H1 (cell line): Measurements from ENCODE around the gene PIMREG. TPM values are rescaled to one million over a fixed set of nuclear protein-coding genes. Genes with fewer than 3 reads are reported as not detected.

Experiments used
- CTCF ChIA-PET: fragments of 300-600 bp; sonication (Branson Sonifier 250); formaldehyde crosslinking; loops from one replicate; lab custom pipeline; 2021; ENCODE audit not compliant: partially characterized antibody; lab: Charles Lee
- POLR2A ChIA-PET: fragments of 300-600 bp; sonication (Branson Sonifier 250); formaldehyde crosslinking; loops from one replicate; lab custom pipeline; 2021; ENCODE audit warnings: inconsistent platforms; ENCODE audit not compliant: partially characterized antibody; lab: Charles Lee
- DNase-seq, 2 experiments: peaks; one replicate each; pipeline versions ENCODE4 v3.0.0 to v3.0.0-alpha.2; 2010 to 2022; ENCODE audit warnings: low spot score in 2 of 2, low read depth in 1 of 2, mixed read lengths in 1 of 2
- FAIRE-seq: peaks from 2 replicates; lab custom pipeline; 2011; peaks lifted over from hg19 to GRCh38; lab: Jason Lieb, UNC
- H2AFZ ChIP-seq: 2 replicates; pipeline ENCODE4 v1.8.1; 2012; ENCODE audit warnings: low read length, inconsistent platforms
- H2AK5ac ChIP-seq: 2 replicates; pipeline ENCODE4 v1.6.1; 2013; ENCODE audit warnings: low read depth, low read length
- H2BK120ac ChIP-seq: replicated peaks from 2 replicates; pipeline ENCODE3; 2013; ENCODE audit warnings: low read depth, low read length, inconsistent platforms
- H2BK12ac ChIP-seq: 2 replicates; pipeline ENCODE4 v1.6.1; 2013; ENCODE audit warnings: low read depth, low read length
- H2BK15ac ChIP-seq: 2 replicates; pipeline ENCODE4 v1.6.1; 2013; ENCODE audit warnings: low read length
- H2BK20ac ChIP-seq: 2 replicates; pipeline ENCODE4 v1.6.1; 2013; ENCODE audit warnings: low read length
- H2BK5ac ChIP-seq: 2 replicates; pipeline ENCODE4 v1.6.1; 2013; ENCODE audit warnings: low read depth, low read length
- H3K14ac ChIP-seq: 2 replicates; pipeline ENCODE4 v1.6.1; 2013; ENCODE audit warnings: inconsistent platforms; ENCODE audit not compliant: insufficient read length
- H3K18ac ChIP-seq: 2 replicates; pipeline ENCODE4 v1.6.1; 2013; ENCODE audit warnings: low read length; ENCODE audit errors: extremely low read depth
- H3K23ac ChIP-seq: 2 replicates; pipeline ENCODE4 v1.6.1; 2013; ENCODE audit warnings: inconsistent platforms; ENCODE audit not compliant: insufficient read length
- H3K23me2 ChIP-seq: 2 replicates; pipeline ENCODE4 v1.6.1; 2013; ENCODE audit warnings: low read depth, low read length
- H3K27ac ChIP-seq: 2 replicates; pipeline ENCODE4 v1.6.1; 2011; ENCODE audit warnings: low read depth, low read length, inconsistent platforms
- H3K27me3 ChIP-seq, 4 experiments: replicated peaks in 1 of 4; 1 replicate in 1 of 4; 2 replicates in 3 of 4; pipeline versions ENCODE4 v1.6.1 to v1.8.1; 2011 to 2013; ENCODE audit warnings: low read length in 3 of 4, mild to moderate bottlenecking in 3 of 4, inconsistent platforms in 2 of 4, mixed read lengths in 2 of 4, moderate library complexity in 1 of 4; ENCODE audit not compliant: control insufficient read depth in 3 of 4, insufficient read depth in 3 of 4; ENCODE audit errors: extremely low read depth in 1 of 4
- H3K36me3 ChIP-seq, 4 experiments: 2 replicates each; pipeline versions ENCODE4 v1.6.1 to v1.8.1; 2011 to 2013; ENCODE audit warnings: mild to moderate bottlenecking in 4 of 4, low read length in 3 of 4, moderate library complexity in 2 of 4, control low read depth in 1 of 4, inconsistent platforms in 1 of 4; ENCODE audit not compliant: insufficient read depth in 4 of 4, control insufficient read depth in 2 of 4
- H3K4ac ChIP-seq: replicated peaks from 2 replicates; pipeline ENCODE3; 2013; ENCODE audit warnings: low read length, low read depth, mixed read lengths, inconsistent platforms; ENCODE audit not compliant: insufficient read length
- H3K4me1 ChIP-seq, 4 experiments: replicated peaks in 1 of 4; 1 replicate in 1 of 4; 2 replicates in 3 of 4; pipeline versions ENCODE4 v1.6.1 to v1.8.1; 2011 to 2013; ENCODE audit warnings: low read length in 3 of 4, inconsistent platforms in 2 of 4, mixed read lengths in 1 of 4; ENCODE audit not compliant: insufficient read depth in 4 of 4, control insufficient read depth in 3 of 4
- H3K4me2 ChIP-seq, 2 experiments: 2 replicates each; pipeline versions ENCODE4 v1.6.1 to v1.8.1; 2011 to 2013; ENCODE audit warnings: low read depth in 2 of 2, low read length in 2 of 2, control low read depth in 1 of 2, inconsistent platforms in 1 of 2, mild to moderate bottlenecking in 1 of 2; ENCODE audit not compliant: insufficient read depth in 1 of 2
- H3K4me3 ChIP-seq, 4 experiments: fragments of 200-600, 300-600 bp in 1 of 4; sonication (generic), shearing (Covaris generic), sonication (Bioruptor Twin) in 1 of 4; 2 replicates each; pipeline versions ENCODE4 v1.5.1 to v1.8.1; 2011 to 2016; ENCODE audit warnings: low read length in 4 of 4, low read depth in 3 of 4, control low read depth in 2 of 4, inconsistent platforms in 2 of 4, mild to moderate bottlenecking in 2 of 4, mixed read lengths in 1 of 4, moderate library complexity in 1 of 4; ENCODE audit not compliant: insufficient read depth in 2 of 4; ENCODE audit errors: extremely low read depth in 1 of 4
- H3K56ac ChIP-seq: replicated peaks from 2 replicates; pipeline ENCODE3; 2013; ENCODE audit warnings: low read depth, mild to moderate bottlenecking, mixed read lengths, low read length, inconsistent platforms; ENCODE audit not compliant: insufficient read length
- H3K79me1 ChIP-seq: 2 replicates; pipeline ENCODE4 v1.6.1; 2013; ENCODE audit warnings: low read depth, low read length, control low read depth
- H3K79me2 ChIP-seq, 2 experiments: 2 replicates each; pipeline versions ENCODE4 v1.6.1 to v1.8.1; 2012 to 2013; ENCODE audit warnings: low read length in 2 of 2, mild to moderate bottlenecking in 2 of 2, inconsistent platforms in 1 of 2; ENCODE audit not compliant: insufficient read depth in 2 of 2, control insufficient read depth in 1 of 2
- H3K9ac ChIP-seq, 4 experiments: replicated peaks in 1 of 4; 1 replicate in 1 of 4; 2 replicates in 3 of 4; pipeline versions ENCODE4 v1.6.1 to v1.8.1; 2011 to 2013; ENCODE audit warnings: low read depth in 3 of 4, low read length in 3 of 4, control low read depth in 2 of 4, mild to moderate bottlenecking in 2 of 4, moderate library complexity in 2 of 4, inconsistent platforms in 1 of 4; ENCODE audit errors: extremely low read depth in 1 of 4
- H3K9me3 ChIP-seq, 2 experiments: 2 replicates each; pipeline versions ENCODE4 v1.6.1 to v1.8.1; 2012 to 2013; ENCODE audit warnings: mild to moderate bottlenecking in 2 of 2, moderate library complexity in 2 of 2, control low read depth in 1 of 2, inconsistent platforms in 1 of 2, low read depth in 1 of 2, low read length in 1 of 2, mixed read lengths in 1 of 2; ENCODE audit not compliant: insufficient read depth in 2 of 2
- H4K20me1 ChIP-seq, 2 experiments: replicated peaks in 1 of 2; 2 replicates each; pipeline versions ENCODE3 to v1.8.1; 2011 to 2013; ENCODE audit warnings: inconsistent platforms in 2 of 2, low read length in 2 of 2, mild to moderate bottlenecking in 1 of 2; ENCODE audit not compliant: insufficient read depth in 2 of 2, control insufficient read depth in 1 of 2
- H4K5ac ChIP-seq: 2 replicates; pipeline ENCODE4 v1.6.1; 2013; ENCODE audit warnings: low read length, low read depth, mixed read lengths, inconsistent platforms; ENCODE audit not compliant: insufficient read length
- H4K8ac ChIP-seq: 2 replicates; pipeline ENCODE4 v1.8.0; 2013; ENCODE audit warnings: mild to moderate bottlenecking, moderate library complexity, low read length, inconsistent platforms; ENCODE audit not compliant: insufficient read depth; ENCODE audit errors: extremely low read depth
- H4K91ac ChIP-seq: replicated peaks from 2 replicates; pipeline ENCODE3; 2013; ENCODE audit warnings: low read length, mixed read lengths, inconsistent platforms; ENCODE audit not compliant: insufficient read length
- ATF3 ChIP-seq: IDR thresholded peaks from 2 replicates; pipeline ENCODE4 v1.6.1; 2011; ENCODE audit warnings: low read depth, mild to moderate bottlenecking, low read length; ENCODE audit not compliant: insufficient read depth
- MAX ChIP-seq: IDR thresholded peaks from 2 replicates; pipeline ENCODE4 v1.6.1; 2012; ENCODE audit warnings: inconsistent platforms
- SIN3A ChIP-seq, 2 experiments: IDR thresholded peaks in 1 of 2; conservative IDR thresholded peaks in 1 of 2; 2 replicates each; pipeline ENCODE4 v1.6.1; 2011 to 2012; ENCODE audit warnings: low read length in 2 of 2, improper control_type of control experiment in 1 of 2, low read depth in 1 of 2, mild to moderate bottlenecking in 1 of 2
- SP4 ChIP-seq: IDR thresholded peaks from 2 replicates; pipeline ENCODE4 v1.6.1; 2012; ENCODE audit warnings: low read length, inconsistent platforms
- TBP ChIP-seq: IDR thresholded peaks from 2 replicates; pipeline ENCODE4 v1.6.1; 2011; ENCODE audit warnings: low read depth, low read length, improper control_type of control experiment
- WGBS, 2 experiments: shearing (Covaris generic) in 1 of 2; methylation state at CpG; one replicate each; pipeline versions ENCODE4 v1.1.6 to v1.1.7; 2013 to 2015; ENCODE audit warnings: low lambda C conversion rate in 2 of 2, mixed read lengths in 2 of 2, inconsistent platforms in 1 of 2, low coverage in 1 of 2, missing lambda C conversion rate in 1 of 2; ENCODE audit not compliant: insufficient replicate concordance in 2 of 2, insufficient coverage in 1 of 2, insufficient read length in 1 of 2; ENCODE audit errors: extremely low coverage in 1 of 2, missing lambda C conversion rate in 1 of 2; 5-methylcytosine and 5-hydroxymethylcytosine counted together
- polyA plus RNA-seq, 7 experiments: library from polyadenylated mRNA; depleted of rRNA in 3 of 7; stranded (reverse) in 5 of 7; unstranded in 2 of 7; fragments of >200 nt in 5 of 7; fragments of 200-250 nt in 2 of 7; gene quantifications; 1 replicate in 5 of 7; 2 replicates in 1 of 7; 4 replicates in 1 of 7; pipeline versions ENCODE4 v1.2.1 to v1.2.3, GENCODE V29; 2011 to 2013; ENCODE audit warnings: missing spikeins in 2 of 7, mixed read lengths in 2 of 7
- total RNA-seq: library from RNA; stranded (reverse); fragmentation: NEBNext Ultra II Directional; extraction: Animal tissue kit (Norgen Biotek cat#: 25700); gene quantifications from 2 replicates; pipeline ENCODE4 v1.2.1, GENCODE V29; 2021
- TF ChIP-seq, protein P1 (sequence below): IDR thresholded peaks from 2 replicates; pipeline ENCODE4 v1.6.1; 2011; ENCODE audit warnings: low read length, improper control_type of control experiment
- TF ChIP-seq, protein P2 (sequence below): IDR thresholded peaks from 2 replicates; pipeline ENCODE4 v1.6.1; 2012; ENCODE audit warnings: inconsistent platforms

Gene PIMREG
- total and polyA plus RNA-seq, 2 of the 8 experiments (the other 6 are each of a cell fraction or from before 2014, with no cell fraction given), result 133 to 148 TPM

DNA sequence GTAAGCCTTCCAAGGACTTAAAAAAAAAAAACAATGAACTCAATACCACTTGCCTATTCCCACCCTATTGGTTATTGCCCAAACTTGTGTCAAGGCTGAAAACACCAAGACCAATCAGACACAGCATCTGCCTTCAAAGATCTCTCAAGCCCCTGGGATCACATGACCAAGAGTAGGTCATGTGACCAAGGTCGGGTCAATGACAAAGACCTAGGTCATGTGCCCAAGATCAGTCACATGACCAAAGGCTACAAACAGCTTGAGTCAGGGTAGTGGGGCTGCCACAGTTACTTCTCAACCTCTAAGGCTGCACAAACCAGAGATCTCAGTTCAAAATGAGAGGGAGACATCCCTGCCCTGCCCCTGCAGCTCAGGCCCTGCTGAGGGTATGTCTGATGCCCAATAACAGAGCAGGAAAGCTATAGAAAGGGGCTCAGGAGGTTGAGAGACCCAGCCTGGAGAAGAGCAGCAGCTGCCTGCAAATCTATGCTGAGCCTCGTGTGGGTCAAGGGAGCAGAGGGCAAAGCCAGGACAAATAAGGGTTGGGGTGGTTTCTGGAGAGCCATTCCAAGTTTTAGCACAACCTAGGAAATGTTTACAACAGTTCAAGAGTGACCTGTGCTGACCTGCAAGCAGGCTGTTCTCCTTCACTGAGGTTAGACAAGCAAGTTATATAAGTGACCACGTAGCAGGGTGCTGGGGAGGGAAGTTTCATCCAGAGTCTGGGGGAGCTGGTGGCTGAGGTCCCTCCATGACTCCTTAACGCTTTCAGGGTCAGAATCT lies 48.8 kb downstream of the PIMREG start:
- H3K23me2 ChIP-seq, result peaks cover 4% of the 10 kb centered on the region; the same call in 1 of the 2 replicates
- no peak overlapping the region for H3K18ac ChIP-seq
- no peak overlapping the region for H2AFZ ChIP-seq
- H2BK20ac ChIP-seq, result 0 out of 2 replicates have a peak overlapping the region, but pooled peaks have one; percentile 35
- H4K8ac ChIP-seq, result peak overlapping the region; percentile 72; the same call in 1 of the 2 replicates
- H4K5ac ChIP-seq, result no peak overlapping the region
- peak overlapping the region; percentile 13; the same call in 1 of the 2 replicates for H2BK12ac ChIP-seq
- no peak overlapping the region for H3K56ac ChIP-seq
- no peak overlapping the region for H2BK120ac ChIP-seq
- H4K91ac ChIP-seq, result no peak overlapping the region
- 86% methylated on average over 4 of the region's 4 CpGs; no CpG with 5 or more reads in 1 of the 2 experiments for WGBS, 2 experiments
- H3K23ac ChIP-seq, result no peak overlapping the region
- peak overlapping the region in 1 of 2 experiments; percentile 27; a peak in 1 of 4 replicates for H3K4me2 ChIP-seq
- H3K79me2 ChIP-seq, result no peaks in the 10 kb centered on the region
- no peaks in the 10 kb centered on the region for H3K79me1 ChIP-seq
- POLR2A ChIA-PET, result interaction anchor here (0.7 to 2.1 kb wide), 3 partner anchors 25 to 53 kb away, joined by 3 to 5 read pairs (median 3); no protein-coding TSS in a partner anchor
- peak overlapping the region; percentile 3; the same call in 1 of the 2 replicates for H2BK5ac ChIP-seq
- no peaks in the 10 kb centered on the region for H3K27me3 ChIP-seq
- H2BK15ac ChIP-seq, result peak overlapping the region; percentile 54
- H3K9me3 ChIP-seq, result no peaks in the 10 kb centered on the region
- H3K27ac ChIP-seq, result no peak overlapping the region
- no peaks in the 10 kb centered on the region for H3K36me3 ChIP-seq
- H3K4me1 ChIP-seq, result peaks cover 12 to 26% (median 14%) of the 10 kb centered on the region in 4 experiments
- no peak overlapping the region for H3K4ac ChIP-seq
- peak; percentile 42 for FAIRE-seq
- H2AK5ac ChIP-seq, result 0 out of 2 replicates have a peak overlapping the region, but pooled peaks have one; percentile 58
- no peak overlapping the region for H3K4me3 ChIP-seq
- H3K9ac ChIP-seq, result no peak overlapping the region; a peak in 1 of 7 replicates
- no peak for DNase-seq
- CTCF ChIA-PET, result interaction anchor here (0.6 to 0.9 kb wide), 3 partner anchors 9 to 62 kb away, joined by 3 read pairs; no protein-coding TSS in a partner anchor
- no peaks in the 10 kb centered on the region for H4K20me1 ChIP-seq
- H3K14ac ChIP-seq, result no peak overlapping the region
- TF ChIP-seq, protein P1, sequence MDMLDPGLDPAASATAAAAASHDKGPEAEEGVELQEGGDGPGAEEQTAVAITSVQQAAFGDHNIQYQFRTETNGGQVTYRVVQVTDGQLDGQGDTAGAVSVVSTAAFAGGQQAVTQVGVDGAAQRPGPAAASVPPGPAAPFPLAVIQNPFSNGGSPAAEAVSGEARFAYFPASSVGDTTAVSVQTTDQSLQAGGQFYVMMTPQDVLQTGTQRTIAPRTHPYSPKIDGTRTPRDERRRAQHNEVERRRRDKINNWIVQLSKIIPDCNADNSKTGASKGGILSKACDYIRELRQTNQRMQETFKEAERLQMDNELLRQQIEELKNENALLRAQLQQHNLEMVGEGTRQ, result peak; percentile 99
- TF ChIP-seq SP4 (peak; percentile 98), TBP (peak; percentile 50; the same call in 1 of the 2 replicates), SIN3A (conservative IDR thresholded peaks at IDR 0.05 in 1 of 2, IDR thresholded peaks at IDR 0.05 in 1 of 2; ENCODE audit: low read depth in 1 of 2, low read length in 2 of 2) (peak; percentile 62 to 63; a peak in 2 of 4 replicates), MAX (peak; percentile 54; the same call in 1 of the 2 replicates), ATF3 (peak; percentile 98)
- TF ChIP-seq, protein P2, sequence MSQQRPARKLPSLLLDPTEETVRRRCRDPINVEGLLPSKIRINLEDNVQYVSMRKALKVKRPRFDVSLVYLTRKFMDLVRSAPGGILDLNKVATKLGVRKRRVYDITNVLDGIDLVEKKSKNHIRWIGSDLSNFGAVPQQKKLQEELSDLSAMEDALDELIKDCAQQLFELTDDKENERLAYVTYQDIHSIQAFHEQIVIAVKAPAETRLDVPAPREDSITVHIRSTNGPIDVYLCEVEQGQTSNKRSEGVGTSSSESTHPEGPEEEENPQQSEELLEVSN, result peak; percentile 49
